Keratinocyte (primary cell): ENCODE results near the gene TOR1AIP1. TPM values are rescaled to one million over a fixed set of nuclear protein-coding genes. Genes with fewer than 3 reads are reported as not detected.

Experiments
- DNase-seq: peaks from one replicate; pipeline ENCODE4 v3.0.0-alpha.2; 2011; ENCODE audit warnings: low read depth, missing footprints, low spot score
- FAIRE-seq: peaks from 2 replicates; lab custom pipeline; 2011; peaks lifted over from hg19 to GRCh38; lab: Jason Lieb, UNC
- H2AFZ ChIP-seq: 2 replicates; pipeline ENCODE4 v1.6.0; 2012; ENCODE audit warnings: low read length, control low read depth, inconsistent platforms; ENCODE audit not compliant: control insufficient read depth
- H3K27ac ChIP-seq: 2 replicates; pipeline ENCODE4 v1.5.1; 2011; ENCODE audit warnings: low read length; ENCODE audit not compliant: control insufficient read depth, insufficient read depth
- H3K27me3 ChIP-seq: 3 replicates; pipeline ENCODE4 v1.6.0; 2011; ENCODE audit warnings: low read length; ENCODE audit not compliant: control insufficient read depth, insufficient read depth; ENCODE audit errors: extremely low read depth
- H3K36me3 ChIP-seq, 2 experiments: 2 replicates in 1 of 2; 3 replicates in 1 of 2; pipeline ENCODE4 v1.5.1; 2011; ENCODE audit warnings: low read length in 2 of 2, mild to moderate bottlenecking in 1 of 2; ENCODE audit not compliant: control insufficient read depth in 2 of 2, insufficient read depth in 2 of 2; ENCODE audit errors: extremely low read depth in 1 of 2
- H3K4me1 ChIP-seq: 3 replicates; pipeline ENCODE4 v1.5.1; 2011; ENCODE audit warnings: low read length; ENCODE audit not compliant: control insufficient read depth, insufficient read depth; ENCODE audit errors: extremely low read depth
- H3K4me2 ChIP-seq: 3 replicates; pipeline ENCODE4 v1.6.0; 2011; ENCODE audit warnings: low read depth, low read length; ENCODE audit not compliant: control insufficient read depth, insufficient read depth; ENCODE audit errors: extremely low read depth
- H3K4me3 ChIP-seq, 3 experiments: fragments of 200-600 bp in 1 of 3; sonication (generic) in 1 of 3; 2 replicates in 2 of 3; 3 replicates in 1 of 3; pipeline ENCODE4 v1.5.1; 2011 to 2016; ENCODE audit warnings: low read length in 3 of 3, mild to moderate bottlenecking in 3 of 3, control low read depth in 2 of 3, inconsistent platforms in 1 of 3, low read depth in 1 of 3, mixed read lengths in 1 of 3, mixed run types in 1 of 3, moderate library complexity in 1 of 3; ENCODE audit not compliant: control insufficient read depth in 2 of 3, insufficient read depth in 2 of 3; ENCODE audit errors: extremely low read depth in 1 of 3
- H3K79me2 ChIP-seq: 2 replicates; pipeline ENCODE4 v1.6.0; 2012; ENCODE audit warnings: low read length; ENCODE audit not compliant: control insufficient read depth, insufficient read depth
- H3K9ac ChIP-seq: 3 replicates; pipeline ENCODE4 v1.6.0; 2011; ENCODE audit warnings: low read length; ENCODE audit not compliant: control insufficient read depth, insufficient read depth; ENCODE audit errors: extremely low read depth
- H3K9me1 ChIP-seq: 3 replicates; pipeline ENCODE4 v1.6.0; 2011; ENCODE audit warnings: low read length; ENCODE audit not compliant: control insufficient read depth, insufficient read depth; ENCODE audit errors: extremely low read depth
- H3K9me3 ChIP-seq: 2 replicates; pipeline ENCODE4 v1.5.1; 2012; ENCODE audit warnings: low read depth, low read length; ENCODE audit not compliant: control insufficient read depth
- H4K20me1 ChIP-seq: 3 replicates; pipeline ENCODE4 v1.6.0; 2011; ENCODE audit warnings: low read length; ENCODE audit not compliant: control insufficient read depth, insufficient read depth; ENCODE audit errors: extremely low read depth
- EZH2 ChIP-seq: IDR thresholded peaks from one replicate; pipeline ENCODE4 v1.6.1; 2012; ENCODE audit warnings: inconsistent platforms, mild to moderate bottlenecking, low read length, moderate library complexity
- dilution Hi-C: fragments of 300-500 bp; cut with MboI; formaldehyde crosslinking; loops from one replicate; pipeline ENCODE4 v1.7.0; 2020; ENCODE audit warnings: low sequenced_read_pairs; ENCODE audit not compliant: extremely low pct_ligation_motif_present
- polyA plus RNA-seq, 5 experiments: library from polyadenylated mRNA; depleted of rRNA in 3 of 5; stranded (reverse) in 3 of 5; stranded (forward) in 1 of 5; unstranded in 1 of 5; fragments of >200 nt; gene quantifications; 1 replicate in 1 of 5; 2 replicates in 3 of 5; 3 replicates in 1 of 5; pipeline versions ENCODE4 v1.2.1 to v1.2.3, GENCODE V29; 2011 to 2012; ENCODE audit warnings: missing spikeins in 2 of 5, low read depth in 1 of 5, low replicate concordance in 1 of 5
- TF ChIP-seq, protein P1 (sequence below), 3 experiments: IDR thresholded peaks in 1 of 3; conservative IDR thresholded peaks in 1 of 3; optimal IDR thresholded peaks in 1 of 3; 2 replicates in 2 of 3; 3 replicates in 1 of 3; pipeline versions ENCODE3 to v1.5.1; 2011; ENCODE audit warnings: low read length in 3 of 3, mild to moderate bottlenecking in 3 of 3, moderate library complexity in 2 of 3, control low read depth in 1 of 3, inconsistent platforms in 1 of 3; ENCODE audit not compliant: insufficient read depth in 2 of 3; ENCODE audit errors: extremely low read depth in 1 of 3

The TOR1AIP1 gene
- polyA plus RNA-seq, 1 donor (not counting 4 experiments of a cell fraction or from before 2014, with no cell fraction given) = 50.0 TPM

DNA sequence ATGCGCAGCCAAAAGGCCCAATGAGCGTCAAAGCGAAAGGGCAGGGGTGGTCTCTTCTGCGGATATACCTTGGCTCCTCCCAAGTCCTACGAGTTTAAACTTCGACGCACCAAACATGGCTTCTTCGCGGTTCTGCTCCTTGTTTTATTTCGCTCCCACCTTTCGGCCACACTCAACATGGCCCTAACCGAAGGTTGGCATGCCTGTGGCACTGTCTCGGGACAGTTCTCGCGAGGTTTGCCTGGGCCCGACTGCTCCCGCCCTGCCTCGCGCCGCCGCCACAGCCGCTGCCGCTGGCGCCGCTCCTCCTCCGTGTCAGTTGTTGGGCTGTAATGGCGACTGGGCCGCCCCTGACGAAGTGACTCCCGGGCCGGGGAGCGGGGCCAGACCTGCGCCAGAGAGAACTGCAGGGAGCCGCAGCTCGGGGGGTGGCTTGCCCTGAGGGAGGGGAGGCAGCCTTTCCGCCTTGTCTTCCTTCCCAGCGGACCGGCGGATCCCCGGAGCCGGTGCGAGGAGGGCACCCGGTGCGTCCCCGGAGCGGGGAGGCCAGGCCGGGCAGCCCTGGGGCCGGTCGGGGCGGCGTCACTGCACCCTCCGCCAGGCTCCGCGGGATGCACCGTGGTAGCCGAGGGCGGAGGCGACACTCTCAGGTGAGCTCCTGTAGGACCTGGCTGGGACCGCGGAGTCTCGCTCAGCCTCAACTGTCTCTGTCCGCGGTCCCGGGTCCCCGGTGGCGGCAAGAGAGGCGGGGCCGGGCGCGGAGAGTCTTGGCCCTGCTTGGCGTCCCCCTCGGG is 72.6 kb downstream of the TOR1AIP1 start, which contains the start of gene CEP350:
Gene CEP350, plus strand, starts transcription at position 318 of the 794 bp plus-strand sequence. CDS start 31,372 bp downstream, outside the sequence.
- Histone ChIP-seq H3K9me1 (no peaks in the 10 kb centered on the region), H3K4me3 (peak within 1 kb of the TSS; percentile 87 to 98 (median 89)), H4K20me1 (no peaks in the 10 kb centered on the region), H3K27ac (peak within 1 kb of the TSS; percentile 86), H3K4me2 (peak within 1 kb of the TSS; percentile 93), H3K36me3 (no peaks in the 10 kb centered on the region), H3K79me2 (peaks cover 46% of the 10 kb centered on the region), H3K9ac (peak within 1 kb of the TSS; percentile 93), H3K4me1 (peaks cover 8% of the 10 kb centered on the region), H3K9me3 (no peaks in the 10 kb centered on the region), H2AFZ (peak within 1 kb of the TSS; percentile 93), H3K27me3 (no peaks in the 10 kb centered on the region)
- DNase-seq (peak; percentile 92), FAIRE-seq (peak; percentile 90)
- TF ChIP-seq, protein P1, sequence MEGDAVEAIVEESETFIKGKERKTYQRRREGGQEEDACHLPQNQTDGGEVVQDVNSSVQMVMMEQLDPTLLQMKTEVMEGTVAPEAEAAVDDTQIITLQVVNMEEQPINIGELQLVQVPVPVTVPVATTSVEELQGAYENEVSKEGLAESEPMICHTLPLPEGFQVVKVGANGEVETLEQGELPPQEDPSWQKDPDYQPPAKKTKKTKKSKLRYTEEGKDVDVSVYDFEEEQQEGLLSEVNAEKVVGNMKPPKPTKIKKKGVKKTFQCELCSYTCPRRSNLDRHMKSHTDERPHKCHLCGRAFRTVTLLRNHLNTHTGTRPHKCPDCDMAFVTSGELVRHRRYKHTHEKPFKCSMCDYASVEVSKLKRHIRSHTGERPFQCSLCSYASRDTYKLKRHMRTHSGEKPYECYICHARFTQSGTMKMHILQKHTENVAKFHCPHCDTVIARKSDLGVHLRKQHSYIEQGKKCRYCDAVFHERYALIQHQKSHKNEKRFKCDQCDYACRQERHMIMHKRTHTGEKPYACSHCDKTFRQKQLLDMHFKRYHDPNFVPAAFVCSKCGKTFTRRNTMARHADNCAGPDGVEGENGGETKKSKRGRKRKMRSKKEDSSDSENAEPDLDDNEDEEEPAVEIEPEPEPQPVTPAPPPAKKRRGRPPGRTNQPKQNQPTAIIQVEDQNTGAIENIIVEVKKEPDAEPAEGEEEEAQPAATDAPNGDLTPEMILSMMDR (optimal IDR thresholded peaks at IDR 0.05 in 1 of 3, IDR thresholded peaks at IDR 0.05 in 1 of 3, conservative IDR thresholded peaks at IDR 0.05 in 1 of 3; ENCODE audit: extremely low read depth in 1 of 3, insufficient read depth in 2 of 3, low read length in 3 of 3) = no peak
- no peak for TF ChIP-seq EZH2
- dilution Hi-C loops = no loop called here

DNA sequence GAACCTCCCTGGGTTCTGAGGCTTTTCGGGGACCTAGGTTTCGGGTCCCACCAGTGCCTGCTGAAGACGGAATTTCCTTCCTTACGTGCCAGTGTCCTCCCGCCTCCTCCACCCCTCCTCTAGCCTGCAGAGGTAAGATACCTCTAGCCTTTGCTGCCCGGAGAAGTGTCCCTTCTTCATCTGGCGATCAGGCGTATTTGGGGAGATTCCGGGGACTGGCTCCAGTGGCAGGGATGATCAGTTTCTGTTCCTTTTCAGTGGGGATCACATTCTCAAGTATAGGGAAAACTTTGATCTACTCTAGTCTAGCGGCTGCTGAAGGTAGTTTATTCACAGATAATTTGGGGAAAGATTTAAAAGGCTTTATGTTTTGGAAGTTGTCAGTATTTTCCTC is 73.2 kb downstream of the TOR1AIP1 start:
- no peaks in the 10 kb centered on the region for H3K9me1 ChIP-seq
- TF ChIP-seq EZH2 = no peak
- TF ChIP-seq, protein P1 (optimal IDR thresholded peaks at IDR 0.05 in 1 of 3, IDR thresholded peaks at IDR 0.05 in 1 of 3, conservative IDR thresholded peaks at IDR 0.05 in 1 of 3; ENCODE audit: extremely low read depth in 1 of 3, insufficient read depth in 2 of 3, low read length in 3 of 3) = no peak
- peaks cover 8% of the 10 kb centered on the region for H3K4me1 ChIP-seq
- FAIRE-seq (no peak), DNase-seq (no peak)
- H4K20me1 ChIP-seq = no peaks in the 10 kb centered on the region
- H3K4me3 ChIP-seq = peak overlapping the region; percentile 87 to 98 (median 89)
- peak overlapping the region; percentile 93 for H2AFZ ChIP-seq
- dilution Hi-C loops = no loop called here
- no peaks in the 10 kb centered on the region for H3K36me3 ChIP-seq
- no peaks in the 10 kb centered on the region for H3K27me3 ChIP-seq
- H3K4me2 ChIP-seq = peak overlapping the region; percentile 93
- no peaks in the 10 kb centered on the region for H3K9me3 ChIP-seq
- H3K79me2 ChIP-seq = peaks cover 49% of the 10 kb centered on the region
- peak overlapping the region; percentile 86 for H3K27ac ChIP-seq
- H3K9ac ChIP-seq = peak overlapping the region; percentile 93
